ENCODE results near the gene FGF9. TPM values are rescaled to one million over a fixed set of nuclear protein-coding genes. Genes with fewer than 3 reads are reported as not detected.

Gene FGF9
- polyA plus RNA-seq, 2 of the 4 experiments (the other 2 are of a cell fraction): not detected

DNA sequence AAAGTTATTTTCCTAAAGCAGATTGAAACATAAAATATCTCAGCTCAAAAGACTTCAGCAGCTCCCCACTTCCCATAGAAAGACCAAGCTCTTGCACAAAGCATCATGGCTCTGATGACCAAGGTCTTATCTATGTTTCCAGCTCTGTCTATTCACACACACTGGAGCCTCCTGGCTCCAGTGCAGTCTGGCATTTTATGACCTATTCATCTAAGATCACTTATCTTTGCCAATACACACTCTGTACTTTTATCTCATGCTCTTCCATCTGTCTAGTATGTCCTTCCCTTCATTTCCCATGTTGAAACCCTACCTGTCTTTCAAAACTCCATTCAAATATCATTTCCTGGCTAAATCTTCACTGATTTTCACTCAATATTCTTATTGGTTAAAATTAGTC is 74.4 kb downstream of the FGF9 start:
- H3K4me2 ChIP-seq: no peak overlapping the region
- no peaks in the 10 kb centered on the region for H3K4me1 ChIP-seq
- ATAC-seq (no peak), DNase-seq (ENCODE audit: low read depth in 1 of 2, low spot score in 1 of 2) (no peak), FAIRE-seq (no peak)
- ChIA-PET CTCF (no interaction called here), POLR2A (no interaction called here)
- TF ChIP-seq ZC3H11A (IDR thresholded peaks at IDR 0.05) (no peak), SMC3 (IDR thresholded peaks at IDR 0.05) (no peak), JUN (IDR thresholded peaks at IDR 0.05) (no peak), FOSB (CRISPR knock-in tag; IDR thresholded peaks at IDR 0.05) (no peak), HOXB5 (CRISPR knock-in tag; IDR thresholded peaks at IDR 0.05) (no peak), MYC (IDR thresholded peaks at IDR 0.05; ENCODE audit: borderline replicate concordance, low read length) (no peak), CEBPB (IDR thresholded peaks at IDR 0.05) (no peak), RAD21 (conservative IDR thresholded peaks at IDR 0.05 in 1 of 2, IDR thresholded peaks at IDR 0.05 in 1 of 2) (no peak), ZSCAN20 (CRISPR knock-in tag; IDR thresholded peaks at IDR 0.05) (no peak), ZNF302 (CRISPR knock-in tag; IDR thresholded peaks at IDR 0.05) (no peak), SREBF2 (IDR thresholded peaks at IDR 0.05) (no peak), TP53 (CRISPR knock-in tag; IDR thresholded peaks at IDR 0.05) (no peak), FOXS1 (CRISPR knock-in tag; IDR thresholded peaks at IDR 0.05) (no peak), RCOR1 (IDR thresholded peaks at IDR 0.05; ENCODE audit: low read depth, low read length) (no peak), RARB (CRISPR knock-in tag; IDR thresholded peaks at IDR 0.05) (no peak), HDAC2 (IDR thresholded peaks at IDR 0.05) (no peak), MAFK (IDR thresholded peaks at IDR 0.05; ENCODE audit: partially characterized antibody) (no peak)
- TF ChIP-seq, protein P1, sequence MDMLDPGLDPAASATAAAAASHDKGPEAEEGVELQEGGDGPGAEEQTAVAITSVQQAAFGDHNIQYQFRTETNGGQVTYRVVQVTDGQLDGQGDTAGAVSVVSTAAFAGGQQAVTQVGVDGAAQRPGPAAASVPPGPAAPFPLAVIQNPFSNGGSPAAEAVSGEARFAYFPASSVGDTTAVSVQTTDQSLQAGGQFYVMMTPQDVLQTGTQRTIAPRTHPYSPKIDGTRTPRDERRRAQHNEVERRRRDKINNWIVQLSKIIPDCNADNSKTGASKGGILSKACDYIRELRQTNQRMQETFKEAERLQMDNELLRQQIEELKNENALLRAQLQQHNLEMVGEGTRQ (IDR thresholded peaks at IDR 0.05): no peak
- TF ChIP-seq, protein P2, sequence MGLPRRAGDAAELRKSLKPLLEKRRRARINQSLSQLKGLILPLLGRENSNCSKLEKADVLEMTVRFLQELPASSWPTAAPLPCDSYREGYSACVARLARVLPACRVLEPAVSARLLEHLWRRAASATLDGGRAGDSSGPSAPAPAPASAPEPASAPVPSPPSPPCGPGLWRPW (IDR thresholded peaks at IDR 0.05): no peak
- TF ChIP-seq, protein P3, sequence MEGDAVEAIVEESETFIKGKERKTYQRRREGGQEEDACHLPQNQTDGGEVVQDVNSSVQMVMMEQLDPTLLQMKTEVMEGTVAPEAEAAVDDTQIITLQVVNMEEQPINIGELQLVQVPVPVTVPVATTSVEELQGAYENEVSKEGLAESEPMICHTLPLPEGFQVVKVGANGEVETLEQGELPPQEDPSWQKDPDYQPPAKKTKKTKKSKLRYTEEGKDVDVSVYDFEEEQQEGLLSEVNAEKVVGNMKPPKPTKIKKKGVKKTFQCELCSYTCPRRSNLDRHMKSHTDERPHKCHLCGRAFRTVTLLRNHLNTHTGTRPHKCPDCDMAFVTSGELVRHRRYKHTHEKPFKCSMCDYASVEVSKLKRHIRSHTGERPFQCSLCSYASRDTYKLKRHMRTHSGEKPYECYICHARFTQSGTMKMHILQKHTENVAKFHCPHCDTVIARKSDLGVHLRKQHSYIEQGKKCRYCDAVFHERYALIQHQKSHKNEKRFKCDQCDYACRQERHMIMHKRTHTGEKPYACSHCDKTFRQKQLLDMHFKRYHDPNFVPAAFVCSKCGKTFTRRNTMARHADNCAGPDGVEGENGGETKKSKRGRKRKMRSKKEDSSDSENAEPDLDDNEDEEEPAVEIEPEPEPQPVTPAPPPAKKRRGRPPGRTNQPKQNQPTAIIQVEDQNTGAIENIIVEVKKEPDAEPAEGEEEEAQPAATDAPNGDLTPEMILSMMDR (IDR thresholded peaks at IDR 0.05): no peak
- H3K27ac ChIP-seq: no peak overlapping the region
- no peaks in the 10 kb centered on the region for H3K9me3 ChIP-seq
- no peak overlapping the region for H3K4me3 ChIP-seq

DNA sequence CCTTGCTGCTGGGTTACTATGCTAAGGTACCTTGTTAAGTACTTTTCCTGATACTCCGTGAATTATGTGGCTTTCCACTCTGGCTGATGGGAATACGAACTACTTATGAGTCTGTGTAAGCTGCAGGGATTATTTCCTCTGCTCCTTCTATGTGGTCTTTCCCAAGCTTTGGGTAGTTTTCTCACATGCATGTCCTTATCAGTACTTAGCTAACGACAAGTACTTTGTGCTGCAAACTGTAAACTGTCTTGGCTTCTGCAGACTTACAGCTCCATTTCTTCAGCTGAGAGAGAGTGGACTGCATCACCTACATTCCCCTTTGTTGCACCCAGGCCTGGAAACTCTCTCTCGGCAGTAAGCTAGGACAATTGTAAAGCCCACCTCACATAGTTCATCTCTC is 76.6 kb downstream of the FGF9 start:
- Histone ChIP-seq H3K9me3 (no peaks in the 10 kb centered on the region), H3K4me1 (no peaks in the 10 kb centered on the region), H3K4me3 (no peak overlapping the region), H3K27ac (no peak overlapping the region), H3K4me2 (no peak overlapping the region)
- ChIA-PET POLR2A (no interaction called here), CTCF (no interaction called here)
- DNase-seq (ENCODE audit: low read depth in 1 of 2, low spot score in 1 of 2) (no peak), ATAC-seq (no peak), FAIRE-seq (no peak)
- 21% methylated on average over 4 of the region's 4 CpGs for WGBS (ENCODE audit: missing lambda C conversion rate)
- TF ChIP-seq EP300 (IDR thresholded peaks at IDR 0.05) (no peak), SMC3 (IDR thresholded peaks at IDR 0.05) (no peak), ZFP36 (IDR thresholded peaks at IDR 0.05; ENCODE audit: borderline replicate concordance, partially characterized antibody) (no peak), NFE2L2 (conservative IDR thresholded peaks at IDR 0.05; ENCODE audit: low read length) (no peak), CHD4 (IDR thresholded peaks at IDR 0.05; ENCODE audit: borderline replicate concordance) (no peak)

DNA sequence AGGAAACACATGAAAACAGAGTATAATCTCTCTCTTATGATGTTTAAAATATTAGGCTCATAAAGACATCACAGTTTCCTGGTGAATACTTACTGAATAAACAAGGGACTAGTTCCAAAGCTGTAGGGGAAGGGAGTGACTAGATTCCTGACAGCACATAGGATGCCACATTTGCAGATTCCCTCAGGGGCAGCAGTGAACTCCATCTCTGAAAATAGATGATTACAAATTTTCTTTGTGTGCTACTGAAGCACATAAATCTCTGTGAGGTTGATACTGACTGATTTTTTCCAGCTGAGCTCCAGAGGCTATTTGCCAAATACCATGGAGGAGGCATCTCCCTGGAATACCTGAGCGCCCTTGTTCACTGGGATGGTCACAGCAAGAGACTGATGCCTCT is 77.3 kb downstream of the FGF9 start:
- H3K4me1 ChIP-seq: no peaks in the 10 kb centered on the region
- ATAC-seq: no peak
- WGBS (ENCODE audit: missing lambda C conversion rate): 27% methylated on average over 1 of the region's 1 CpG
- H3K9me3 ChIP-seq: no peaks in the 10 kb centered on the region
- no peak overlapping the region for H3K4me3 ChIP-seq
- H3K4me2 ChIP-seq: no peak overlapping the region
- CTCF ChIA-PET: no interaction called here
- no peak for FAIRE-seq
- POLR2A ChIA-PET: no interaction called here
- H3K27ac ChIP-seq: no peak overlapping the region
- DNase-seq (ENCODE audit: low read depth in 1 of 2, low spot score in 1 of 2): no peak
- no peak for TF ChIP-seq NPAS2 (CRISPR knock-in tag; IDR thresholded peaks at IDR 0.05; ENCODE audit: borderline replicate concordance)
- TF ChIP-seq, protein P3 (IDR thresholded peaks at IDR 0.05): no peak
- no peak for TF ChIP-seq RCOR1 (IDR thresholded peaks at IDR 0.05; ENCODE audit: low read depth, low read length)
- no peak for TF ChIP-seq POLR2A (IDR thresholded peaks at IDR 0.05; ENCODE audit: low read length)
- TF ChIP-seq EHMT2 (IDR thresholded peaks at IDR 0.05; ENCODE audit: low read depth): no peak
- TF ChIP-seq, protein P4, sequence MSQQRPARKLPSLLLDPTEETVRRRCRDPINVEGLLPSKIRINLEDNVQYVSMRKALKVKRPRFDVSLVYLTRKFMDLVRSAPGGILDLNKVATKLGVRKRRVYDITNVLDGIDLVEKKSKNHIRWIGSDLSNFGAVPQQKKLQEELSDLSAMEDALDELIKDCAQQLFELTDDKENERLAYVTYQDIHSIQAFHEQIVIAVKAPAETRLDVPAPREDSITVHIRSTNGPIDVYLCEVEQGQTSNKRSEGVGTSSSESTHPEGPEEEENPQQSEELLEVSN (IDR thresholded peaks at IDR 0.05; ENCODE audit: borderline replicate concordance, low read depth): no peak
- no peak for TF ChIP-seq ZNF302 (CRISPR knock-in tag; IDR thresholded peaks at IDR 0.05)
- TF ChIP-seq, protein P5, sequence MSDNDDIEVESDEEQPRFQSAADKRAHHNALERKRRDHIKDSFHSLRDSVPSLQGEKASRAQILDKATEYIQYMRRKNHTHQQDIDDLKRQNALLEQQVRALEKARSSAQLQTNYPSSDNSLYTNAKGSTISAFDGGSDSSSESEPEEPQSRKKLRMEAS (IDR thresholded peaks at IDR 0.05): no peak
- TF ChIP-seq FOXS1 (CRISPR knock-in tag; IDR thresholded peaks at IDR 0.05): no peak
- no peak for TF ChIP-seq CEBPB (IDR thresholded peaks at IDR 0.05)
- TF ChIP-seq ZFP36 (IDR thresholded peaks at IDR 0.05; ENCODE audit: borderline replicate concordance, partially characterized antibody): no peak
- no peak for TF ChIP-seq BHLHE40 (IDR thresholded peaks at IDR 0.05; ENCODE audit: low read depth, low read length)
- TF ChIP-seq RARB (CRISPR knock-in tag; IDR thresholded peaks at IDR 0.05): no peak
- no peak for TF ChIP-seq RAD21 (conservative IDR thresholded peaks at IDR 0.05 in 1 of 2, IDR thresholded peaks at IDR 0.05 in 1 of 2)

All from A549 (cell line).